AG04449 (cell line): ENCODE data around the gene EXOC2.
"Not testable (repeated sequence)": the region's sequence is repeated elsewhere in the genome, so short reads cannot be mapped to it uniquely, and the experiment has no call there.

ENCODE experiments used
- CTCF ChIA-PET: fragments of 350-600 bp; formaldehyde crosslinking; extraction: SDS; loops from one replicate; lab custom pipeline; 2021; ENCODE audit warnings: antibody characterized with exemption; lab: Yijun Ruan, JAX
- POLR2A ChIA-PET: fragments of 400-600, 350-600 bp; formaldehyde crosslinking; extraction: SDS; loops from one replicate; lab custom pipeline; 2020; ENCODE audit warnings: antibody characterized with exemption, inconsistent platforms; lab: Yijun Ruan, JAX
- DNase-seq: peaks from one replicate; pipeline ENCODE4 v3.0.0-alpha.2; 2010; ENCODE audit warnings: low read depth, low spot score
- H3K4me3 ChIP-seq: 2 replicates; pipeline ENCODE4 v1.5.1; 2011; ENCODE audit warnings: low read depth, mild to moderate bottlenecking, control low read depth, low read length
- CTCF ChIP-seq: IDR thresholded peaks from one replicate; pipeline ENCODE4 v1.5.1; 2011; ENCODE audit warnings: mild to moderate bottlenecking, moderate library complexity, low read length, control low read depth, inconsistent platforms; ENCODE audit not compliant: insufficient read depth; ENCODE audit errors: missing control alignments

Gene EXOC2

GRCh38 chr6:610882-611281 is 82.1 kb downstream of the EXOC2 start:
- DNase-seq: no peak
- ChIA-PET POLR2A (no interaction called here), CTCF (interaction anchor here (5.1 kb wide), 1 partner anchor 17 kb away, joined by 30 read pairs; no protein-coding TSS in a partner anchor)
- no peak for TF ChIP-seq CTCF
- no peak overlapping the region for H3K4me3 ChIP-seq

- POLR2A ChIA-PET: no interaction called here
- DNase-seq: no peak
- TF ChIP-seq CTCF: no peak
- CTCF ChIA-PET: interaction anchor here (5.1 kb wide), 1 partner anchor 16 kb away, joined by 30 read pairs; no protein-coding TSS in a partner anchor
- no peak overlapping the region for H3K4me3 ChIP-seq
Measured at GRCh38 chr6:609905-610304, 83.0 kb downstream of the EXOC2 start.

- no peak overlapping the region for H3K4me3 ChIP-seq
- no peak for DNase-seq
- CTCF ChIA-PET: interaction anchor here (1.7 to 5.1 kb wide), 2 partner anchors 13 to 115 kb away, joined by 5 to 30 read pairs; no protein-coding TSS in a partner anchor
- no peak for TF ChIP-seq CTCF
- POLR2A ChIA-PET: no interaction called here
Measured at GRCh38 chr6:606829-607379, 86.0 kb downstream of the EXOC2 start.

GRCh38 chr6:605895-606294 is 87.0 kb downstream of the EXOC2 start:
- CTCF ChIA-PET, DNase-seq, POLR2A ChIA-PET, H3K4me3 ChIP-seq: not testable (repeated sequence)

- H3K4me3 ChIP-seq: no peak overlapping the region
- ChIA-PET CTCF (interaction anchor here (1.3 kb wide), 1 partner anchor 10 kb away, joined by 6 read pairs; no protein-coding TSS in a partner anchor), POLR2A (no interaction called here)
- DNase-seq: no peak
- no peak for TF ChIP-seq CTCF
Measured at GRCh38 chr6:604579-604978, 88.4 kb downstream of the EXOC2 start.

- no peak for TF ChIP-seq CTCF
- CTCF ChIA-PET: interaction anchor here (1.3 to 1.4 kb wide), 2 partner anchors 9 to 12 kb away, joined by 3 to 6 read pairs; no protein-coding TSS in a partner anchor
- DNase-seq: no peak
- no peak overlapping the region for H3K4me3 ChIP-seq
- POLR2A ChIA-PET: no interaction called here
Measured at GRCh38 chr6:603265-603664, 89.7 kb downstream of the EXOC2 start.
